ENCODE results near the gene MAPKAPK3.

Gene MAPKAPK3

GRCh38 chr3:50695031-50695430 is 78.1 kb downstream of the MAPKAPK3 start:
- DNase-seq, result no peak

DNA sequence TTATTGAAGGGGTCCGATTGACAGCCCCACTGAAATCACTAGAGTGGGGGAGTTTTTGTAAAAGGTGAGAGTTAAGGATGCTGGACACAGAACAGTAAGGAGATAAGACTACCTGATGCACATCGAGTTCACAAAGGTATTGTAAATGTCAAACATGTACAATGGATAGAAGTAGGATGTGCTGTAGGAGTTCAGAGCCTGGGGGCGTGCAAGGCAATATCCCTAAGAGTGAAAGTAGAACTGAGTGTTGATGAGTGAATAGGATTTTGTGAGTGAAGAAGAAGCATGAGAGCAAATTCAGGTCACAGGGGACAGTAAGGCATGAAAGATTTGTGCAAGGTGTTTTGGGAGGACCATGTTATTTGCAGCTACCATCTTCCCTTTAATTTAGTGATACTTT is 79.3 kb downstream of the MAPKAPK3 start:
- DNase-seq, result no peak

GRCh38 chr3:50698269-50698668 is 81.3 kb downstream of the MAPKAPK3 start:
- DNase-seq, result no peak

Measured in activated T-cell treated with anti-CD3 and anti-CD28 coated beads, Interleukin-2, amount 50 U/mL, for 48 hours (primary cell).